Ishikawa (cell line): ENCODE results near the gene DNTT.

Source experiments
- CEBPB ChIP-seq: IDR thresholded peaks from 2 replicates; pipeline ENCODE4 v1.6.1; 2012
- CREB1 ChIP-seq: IDR thresholded peaks from 2 replicates; pipeline ENCODE4 v1.6.1; 2012; ENCODE audit warnings: low read depth
- EP300 ChIP-seq: IDR thresholded peaks from 2 replicates; pipeline ENCODE4 v1.6.1; 2012; ENCODE audit warnings: borderline replicate concordance
- NFIC ChIP-seq: IDR thresholded peaks from 2 replicates; pipeline ENCODE4 v1.6.1; 2012
- RAD21 ChIP-seq: IDR thresholded peaks from 2 replicates; pipeline ENCODE4 v1.6.1; 2012; ENCODE audit warnings: low read depth
- TAF1 ChIP-seq: IDR thresholded peaks from 2 replicates; pipeline ENCODE4 v1.6.1; 2012; ENCODE audit warnings: low read depth, mild to moderate bottlenecking
- TCF12 ChIP-seq: IDR thresholded peaks from 2 replicates; pipeline ENCODE4 v1.6.1; 2012; ENCODE audit warnings: low read depth
- ZBTB7A ChIP-seq: IDR thresholded peaks from 2 replicates; pipeline ENCODE4 v1.6.1; 2012; ENCODE audit warnings: low read depth
- TF ChIP-seq, protein P1 (sequence below): IDR thresholded peaks from 2 replicates; pipeline ENCODE4 v1.6.1; 2012

DNA sequence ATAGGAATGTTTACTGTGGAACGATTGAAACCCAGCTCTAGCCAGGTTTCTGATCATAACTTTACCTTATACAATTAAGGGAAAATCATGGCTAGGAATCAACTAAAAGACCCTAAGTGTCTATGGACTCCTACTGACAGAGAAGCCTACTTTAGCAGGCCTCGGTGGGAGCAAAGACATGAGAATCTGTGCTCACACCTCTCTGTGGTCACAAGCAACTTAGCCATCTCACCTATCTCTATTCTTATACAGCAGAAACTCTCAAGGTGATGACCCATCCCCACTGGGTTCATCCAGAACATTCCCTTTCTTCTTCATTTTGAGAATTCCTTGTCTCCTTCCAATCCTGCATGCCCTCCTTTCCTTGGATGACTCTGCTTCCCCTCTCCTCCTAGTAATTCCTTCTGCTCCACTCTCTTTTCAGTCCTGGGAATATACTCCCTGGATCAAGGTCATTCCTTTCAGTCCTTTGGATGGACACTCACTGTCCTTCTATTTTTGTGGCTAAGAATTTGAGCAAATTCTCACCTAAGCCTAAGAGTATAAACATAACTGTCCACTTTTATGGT lies 35.8 kb upstream of the DNTT start:
- TF ChIP-seq EP300 (no peak), RAD21 (no peak), TAF1 (no peak), TCF12 (no peak), ZBTB7A (no peak), NFIC (no peak), CEBPB (no peak), CREB1 (no peak)
- TF ChIP-seq, protein P1, sequence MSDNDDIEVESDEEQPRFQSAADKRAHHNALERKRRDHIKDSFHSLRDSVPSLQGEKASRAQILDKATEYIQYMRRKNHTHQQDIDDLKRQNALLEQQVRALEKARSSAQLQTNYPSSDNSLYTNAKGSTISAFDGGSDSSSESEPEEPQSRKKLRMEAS = no peak
